ENCODE results near the gene STAT5B.
A peak's percentile ranks its signal among the peaks of the same experiment; 100 is the strongest.

- TF ChIP-seq CTCF (IDR thresholded peaks at IDR 0.05 in 8 of 11, conservative IDR thresholded peaks at IDR 0.05 in 3 of 11) (no peak), POLR2AphosphoS5 (IDR thresholded peaks at IDR 0.05) (peak in 2 of 3 donors; percentile 55 to 57)
These were observed 7.2 kb upstream of the STAT5B start for GRCh38 chr17:42283241-42284023.
